Aortic smooth muscle cell (primary cell): ENCODE measurements around the gene DROSHA. TPM values are rescaled to one million over a fixed set of nuclear protein-coding genes. Genes with fewer than 3 reads are reported as not detected.

ENCODE experiments used
- total RNA-seq: library from RNA; depleted of rRNA; stranded (reverse); fragments of >200 nt; gene quantifications from 2 replicates; pipeline ENCODE4 v1.2.3, GENCODE V29; 2014

DROSHA gene, protein sequence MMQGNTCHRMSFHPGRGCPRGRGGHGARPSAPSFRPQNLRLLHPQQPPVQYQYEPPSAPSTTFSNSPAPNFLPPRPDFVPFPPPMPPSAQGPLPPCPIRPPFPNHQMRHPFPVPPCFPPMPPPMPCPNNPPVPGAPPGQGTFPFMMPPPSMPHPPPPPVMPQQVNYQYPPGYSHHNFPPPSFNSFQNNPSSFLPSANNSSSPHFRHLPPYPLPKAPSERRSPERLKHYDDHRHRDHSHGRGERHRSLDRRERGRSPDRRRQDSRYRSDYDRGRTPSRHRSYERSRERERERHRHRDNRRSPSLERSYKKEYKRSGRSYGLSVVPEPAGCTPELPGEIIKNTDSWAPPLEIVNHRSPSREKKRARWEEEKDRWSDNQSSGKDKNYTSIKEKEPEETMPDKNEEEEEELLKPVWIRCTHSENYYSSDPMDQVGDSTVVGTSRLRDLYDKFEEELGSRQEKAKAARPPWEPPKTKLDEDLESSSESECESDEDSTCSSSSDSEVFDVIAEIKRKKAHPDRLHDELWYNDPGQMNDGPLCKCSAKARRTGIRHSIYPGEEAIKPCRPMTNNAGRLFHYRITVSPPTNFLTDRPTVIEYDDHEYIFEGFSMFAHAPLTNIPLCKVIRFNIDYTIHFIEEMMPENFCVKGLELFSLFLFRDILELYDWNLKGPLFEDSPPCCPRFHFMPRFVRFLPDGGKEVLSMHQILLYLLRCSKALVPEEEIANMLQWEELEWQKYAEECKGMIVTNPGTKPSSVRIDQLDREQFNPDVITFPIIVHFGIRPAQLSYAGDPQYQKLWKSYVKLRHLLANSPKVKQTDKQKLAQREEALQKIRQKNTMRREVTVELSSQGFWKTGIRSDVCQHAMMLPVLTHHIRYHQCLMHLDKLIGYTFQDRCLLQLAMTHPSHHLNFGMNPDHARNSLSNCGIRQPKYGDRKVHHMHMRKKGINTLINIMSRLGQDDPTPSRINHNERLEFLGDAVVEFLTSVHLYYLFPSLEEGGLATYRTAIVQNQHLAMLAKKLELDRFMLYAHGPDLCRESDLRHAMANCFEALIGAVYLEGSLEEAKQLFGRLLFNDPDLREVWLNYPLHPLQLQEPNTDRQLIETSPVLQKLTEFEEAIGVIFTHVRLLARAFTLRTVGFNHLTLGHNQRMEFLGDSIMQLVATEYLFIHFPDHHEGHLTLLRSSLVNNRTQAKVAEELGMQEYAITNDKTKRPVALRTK (N-terminal part only)
- 44.0 and 51.2 TPM in 2 replicates for total RNA-seq

DNA sequence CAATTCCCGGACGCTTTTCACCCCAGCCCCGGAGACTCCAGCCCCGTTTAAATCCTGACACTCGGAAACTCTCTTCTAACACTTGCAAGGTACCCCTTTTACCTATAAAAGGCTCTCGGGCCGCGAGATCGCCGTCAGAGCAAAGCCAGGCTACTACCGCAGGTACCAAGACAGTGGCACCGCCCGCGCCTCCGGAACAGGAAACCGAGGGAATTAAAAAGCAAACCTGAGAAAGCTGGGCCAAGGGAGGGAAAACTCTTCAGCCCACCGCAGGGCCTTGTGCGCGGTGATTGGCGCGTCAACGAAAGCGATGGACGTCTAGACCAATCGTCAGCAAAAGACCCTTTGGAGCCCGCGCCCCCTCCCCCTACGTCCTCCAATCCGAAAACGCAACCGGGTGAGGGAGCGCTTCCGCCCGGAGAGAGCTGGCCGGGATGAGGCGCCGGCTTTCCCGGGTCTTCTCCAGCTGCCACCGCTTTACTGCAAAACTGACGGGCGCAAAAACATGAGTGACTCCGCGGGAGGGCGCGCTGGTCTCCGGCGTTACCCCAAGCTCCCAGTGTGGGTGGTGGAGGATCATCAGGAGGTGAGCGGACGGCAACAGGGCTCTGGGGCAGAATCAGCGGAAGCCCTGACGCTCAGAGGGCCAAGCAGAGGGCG lies at the start of gene DROSHA, which contains the start of gene C5orf22:
DROSHA (minus strand) TSS at position 206 of the 660 bp plus-strand sequence. CDS start 3,034 bp downstream, outside the sequence.
C5orf22 (plus strand) TSS at position 414 of the 660 bp plus-strand sequence; CDS start at position 506, 92 bp downstream.

Other genes with a start within 250 kb of the DROSHA start
- 12.0 and 12.8 TPM in 2 replicates for gene C5orf22, start 208 bp upstream of the DROSHA start, total RNA-seq
- gene PDZD2, start 107.0 kb upstream of the DROSHA start, total RNA-seq, result 0.19 and 1.1 TPM in 2 replicates